SK-N-MC (cell line): Measurements from ENCODE around the gene FAM53B.

Experiments used
- EZH2 ChIP-seq: fragments of 200-600 bp; sonication (generic); IDR thresholded peaks from one replicate; pipeline ENCODE4 v1.6.1; 2017; ENCODE audit warnings: antibody characterized with exemption
- FOXP2 ChIP-seq: optimal IDR thresholded peaks from 2 replicates; pipeline ENCODE3; 2011; ENCODE audit warnings: mild to moderate bottlenecking, moderate library complexity; ENCODE audit not compliant: insufficient read depth; ENCODE audit errors: extremely low read length, control extremely low read depth
- POLR2AphosphoS5 ChIP-seq: IDR thresholded peaks from 2 replicates; pipeline ENCODE4 v1.6.1; 2012; ENCODE audit warnings: mild to moderate bottlenecking, low read depth, low read length, borderline replicate concordance

GRCh38 chr10:124602646-124603365 is 141.4 kb downstream of the FAM53B start:
- TF ChIP-seq EZH2 = no peak
- no peak for TF ChIP-seq FOXP2
- TF ChIP-seq POLR2AphosphoS5 = no peak
